Tibial nerve (tissue), 4 donors: ENCODE results near the gene CAMK1D.

Experiments used
- EP300 ChIP-seq, 2 donors: sonication (generic); formaldehyde crosslinking; IDR thresholded peaks; one replicate each; pipeline ENCODE4 v1.6.1; 2017; ENCODE audit warnings: antibody characterized with exemption in 2 of 2, mild to moderate bottlenecking in 1 of 2
- POLR2A ChIP-seq, 2 donors: fragments of 450-650 bp; IDR thresholded peaks; one replicate each; pipeline ENCODE4 v1.6.1; 2017; ENCODE audit warnings: antibody characterized with exemption in 2 of 2, mild to moderate bottlenecking in 2 of 2, moderate library complexity in 2 of 2
- TF ChIP-seq, protein P1 (sequence below), 5 experiments: fragments of 200-600 bp in 3 of 5; fragments of 450-650 bp in 2 of 5; sonication (generic) in 3 of 5; IDR thresholded peaks; one replicate each; pipeline ENCODE4 v1.5.1; 2016 to 2019; ENCODE audit warnings: antibody characterized with exemption in 5 of 5, mild to moderate bottlenecking in 3 of 5, moderate library complexity in 2 of 5

GRCh38 chr10:12349629-12350166 is 351 bp downstream of the CAMK1D start:
- TF ChIP-seq, protein P1, sequence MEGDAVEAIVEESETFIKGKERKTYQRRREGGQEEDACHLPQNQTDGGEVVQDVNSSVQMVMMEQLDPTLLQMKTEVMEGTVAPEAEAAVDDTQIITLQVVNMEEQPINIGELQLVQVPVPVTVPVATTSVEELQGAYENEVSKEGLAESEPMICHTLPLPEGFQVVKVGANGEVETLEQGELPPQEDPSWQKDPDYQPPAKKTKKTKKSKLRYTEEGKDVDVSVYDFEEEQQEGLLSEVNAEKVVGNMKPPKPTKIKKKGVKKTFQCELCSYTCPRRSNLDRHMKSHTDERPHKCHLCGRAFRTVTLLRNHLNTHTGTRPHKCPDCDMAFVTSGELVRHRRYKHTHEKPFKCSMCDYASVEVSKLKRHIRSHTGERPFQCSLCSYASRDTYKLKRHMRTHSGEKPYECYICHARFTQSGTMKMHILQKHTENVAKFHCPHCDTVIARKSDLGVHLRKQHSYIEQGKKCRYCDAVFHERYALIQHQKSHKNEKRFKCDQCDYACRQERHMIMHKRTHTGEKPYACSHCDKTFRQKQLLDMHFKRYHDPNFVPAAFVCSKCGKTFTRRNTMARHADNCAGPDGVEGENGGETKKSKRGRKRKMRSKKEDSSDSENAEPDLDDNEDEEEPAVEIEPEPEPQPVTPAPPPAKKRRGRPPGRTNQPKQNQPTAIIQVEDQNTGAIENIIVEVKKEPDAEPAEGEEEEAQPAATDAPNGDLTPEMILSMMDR (IDR thresholded peaks at IDR 0.05), result no peak
- TF ChIP-seq POLR2A (IDR thresholded peaks at IDR 0.05), result no peak
- TF ChIP-seq EP300 (IDR thresholded peaks at IDR 0.05), result no peak
